ENCODE data around the gene ABO. TPM values are rescaled to one million over a fixed set of nuclear protein-coding genes. Genes with fewer than 3 reads are reported as not detected.

ABO gene
- total and polyA plus RNA-seq, 10 of the 15 experiments (the other 5 are each of a cell fraction or from before 2014, with no cell fraction given): 0.10 TPM; not detected in 9

GRCh38 chr9:133304158-133304470 lies 29.1 kb upstream of the ABO start:
- no peaks in the 10 kb centered on the region for H4K20me1 ChIP-seq (ENCODE audit: control insufficient read depth, insufficient read depth)
- H3K79me2 ChIP-seq (ENCODE audit: control insufficient read depth, insufficient read depth, low read length): no peaks in the 10 kb centered on the region
- intact Hi-C loops (cut with micrococcal nuclease; ENCODE audit: unreplicated experiment) (no loop called here), in situ Hi-C loops (cut with MboI) (no loop called here)
- BruUV-seq (replicated peaks): no TSS peak
- TF ChIP-seq MXI1 (IDR thresholded peaks at IDR 0.05; ENCODE audit: low read depth, low read length) (no peak), E4F1 (IDR thresholded peaks at IDR 0.05; ENCODE audit: borderline replicate concordance, partially characterized antibody) (no peak), TCF7 (IDR thresholded peaks at IDR 0.05; ENCODE audit: borderline replicate concordance) (no peak), MYC (IDR thresholded peaks at IDR 0.05; ENCODE audit: insufficient read depth, insufficient read length, insufficient replicate concordance, low read length, severe bottlenecking) (no peak), YBX1 (IDR thresholded peaks at IDR 0.05) (no peak), POU2F2 (IDR thresholded peaks at IDR 0.05; ENCODE audit: borderline replicate concordance, low read depth, low read length) (no peak), RFX5 (IDR thresholded peaks at IDR 0.05; ENCODE audit: low read depth, low read length) (no peak), POLR2A (IDR thresholded peaks at IDR 0.05; ENCODE audit: low read depth, low read length) (no peak), ASH2L (IDR thresholded peaks at IDR 0.05; ENCODE audit: borderline replicate concordance, low read depth) (no peak), IRF3 (IDR thresholded peaks at IDR 0.05) (no peak)
- RAD21 ChIA-PET (ENCODE audit: unreplicated experiment): no interaction called here
- H3K4me3 ChIP-seq: no peak overlapping the region
- POLR2A ChIA-PET: no interaction called here
- CTCF ChIA-PET: no interaction called here
- FAIRE-seq (no peak), DNase-seq (ENCODE audit: low read depth, low spot score) (no peak), ATAC-seq (no peak)
- no peak overlapping the region for H2AFZ ChIP-seq (ENCODE audit: control insufficient read depth, low read depth, low read length)
- no peak overlapping the region for H3K9ac ChIP-seq (ENCODE audit: control insufficient read depth, insufficient read depth, low read length)
- H3K27me3 ChIP-seq (replicated peaks in 1 of 2; ENCODE audit: control insufficient read depth in 2 of 2, insufficient read depth in 2 of 2, low read length in 1 of 2): no peaks in the 10 kb centered on the region; a peak in 2 of 4 replicates
- no peak overlapping the region for H3K4me2 ChIP-seq (ENCODE audit: control insufficient read depth, insufficient read depth)
- SMC1A ChIA-PET (ENCODE audit: uncharacterized antibody, unreplicated experiment): no interaction called here
- H3K36me3 ChIP-seq (ENCODE audit: control insufficient read depth in 2 of 2, insufficient read depth in 2 of 2, low read length in 1 of 2): no peaks in the 10 kb centered on the region
- 18% methylated on average over 13 of the region's 13 CpGs for WGBS (ENCODE audit: insufficient coverage, insufficient replicate concordance, low lambda C conversion rate, missing lambda C conversion rate)
- no peaks in the 10 kb centered on the region for H3K4me1 ChIP-seq (ENCODE audit: control insufficient read depth, insufficient read depth, low read length)
- no peak overlapping the region for H3K27ac ChIP-seq (ENCODE audit: control insufficient read depth, insufficient read depth)
- H3K9me3 ChIP-seq (replicated peaks; ENCODE audit: control insufficient read depth, insufficient read depth, low read length): no peaks in the 10 kb centered on the region

All from GM12878 (cell line).